H1 (cell line): ENCODE results near the gene ASS1. TPM values are rescaled to one million over a fixed set of nuclear protein-coding genes. Genes with fewer than 3 reads are reported as not detected.

ENCODE experiments used
- CTCF ChIA-PET: fragments of 300-600 bp; sonication (Branson Sonifier 250); formaldehyde crosslinking; loops from one replicate; lab custom pipeline; 2021; ENCODE audit not compliant: partially characterized antibody; lab: Charles Lee
- POLR2A ChIA-PET: fragments of 300-600 bp; sonication (Branson Sonifier 250); formaldehyde crosslinking; loops from one replicate; lab custom pipeline; 2021; ENCODE audit warnings: inconsistent platforms; ENCODE audit not compliant: partially characterized antibody; lab: Charles Lee
- DNase-seq, 2 experiments: peaks; one replicate each; pipeline versions ENCODE4 v3.0.0 to v3.0.0-alpha.2; 2010 to 2022; ENCODE audit warnings: low spot score in 2 of 2, low read depth in 1 of 2, mixed read lengths in 1 of 2
- FAIRE-seq: peaks from 2 replicates; lab custom pipeline; 2011; peaks lifted over from hg19 to GRCh38; lab: Jason Lieb, UNC
- H2AFZ ChIP-seq: 2 replicates; pipeline ENCODE4 v1.8.1; 2012; ENCODE audit warnings: low read length, inconsistent platforms
- H2AK5ac ChIP-seq: 2 replicates; pipeline ENCODE4 v1.6.1; 2013; ENCODE audit warnings: low read depth, low read length
- H2BK120ac ChIP-seq: replicated peaks from 2 replicates; pipeline ENCODE3; 2013; ENCODE audit warnings: low read depth, low read length, inconsistent platforms
- H2BK12ac ChIP-seq: 2 replicates; pipeline ENCODE4 v1.6.1; 2013; ENCODE audit warnings: low read depth, low read length
- H2BK15ac ChIP-seq: 2 replicates; pipeline ENCODE4 v1.6.1; 2013; ENCODE audit warnings: low read length
- H2BK20ac ChIP-seq: 2 replicates; pipeline ENCODE4 v1.6.1; 2013; ENCODE audit warnings: low read length
- H2BK5ac ChIP-seq: 2 replicates; pipeline ENCODE4 v1.6.1; 2013; ENCODE audit warnings: low read depth, low read length
- H3K14ac ChIP-seq: 2 replicates; pipeline ENCODE4 v1.6.1; 2013; ENCODE audit warnings: inconsistent platforms; ENCODE audit not compliant: insufficient read length
- H3K18ac ChIP-seq: 2 replicates; pipeline ENCODE4 v1.6.1; 2013; ENCODE audit warnings: low read length; ENCODE audit errors: extremely low read depth
- H3K23ac ChIP-seq: 2 replicates; pipeline ENCODE4 v1.6.1; 2013; ENCODE audit warnings: inconsistent platforms; ENCODE audit not compliant: insufficient read length
- H3K23me2 ChIP-seq: 2 replicates; pipeline ENCODE4 v1.6.1; 2013; ENCODE audit warnings: low read depth, low read length
- H3K27ac ChIP-seq: 2 replicates; pipeline ENCODE4 v1.6.1; 2011; ENCODE audit warnings: low read depth, low read length, inconsistent platforms
- H3K27me3 ChIP-seq, 4 experiments: replicated peaks in 1 of 4; 1 replicate in 1 of 4; 2 replicates in 3 of 4; pipeline versions ENCODE4 v1.6.1 to v1.8.1; 2011 to 2013; ENCODE audit warnings: low read length in 3 of 4, mild to moderate bottlenecking in 3 of 4, inconsistent platforms in 2 of 4, mixed read lengths in 2 of 4, moderate library complexity in 1 of 4; ENCODE audit not compliant: control insufficient read depth in 3 of 4, insufficient read depth in 3 of 4; ENCODE audit errors: extremely low read depth in 1 of 4
- H3K36me3 ChIP-seq, 4 experiments: 2 replicates each; pipeline versions ENCODE4 v1.6.1 to v1.8.1; 2011 to 2013; ENCODE audit warnings: mild to moderate bottlenecking in 4 of 4, low read length in 3 of 4, moderate library complexity in 2 of 4, control low read depth in 1 of 4, inconsistent platforms in 1 of 4; ENCODE audit not compliant: insufficient read depth in 4 of 4, control insufficient read depth in 2 of 4
- H3K4ac ChIP-seq: replicated peaks from 2 replicates; pipeline ENCODE3; 2013; ENCODE audit warnings: low read length, low read depth, mixed read lengths, inconsistent platforms; ENCODE audit not compliant: insufficient read length
- H3K4me1 ChIP-seq, 4 experiments: replicated peaks in 1 of 4; 1 replicate in 1 of 4; 2 replicates in 3 of 4; pipeline versions ENCODE4 v1.6.1 to v1.8.1; 2011 to 2013; ENCODE audit warnings: low read length in 3 of 4, inconsistent platforms in 2 of 4, mixed read lengths in 1 of 4; ENCODE audit not compliant: insufficient read depth in 4 of 4, control insufficient read depth in 3 of 4
- H3K4me2 ChIP-seq, 2 experiments: 2 replicates each; pipeline versions ENCODE4 v1.6.1 to v1.8.1; 2011 to 2013; ENCODE audit warnings: low read depth in 2 of 2, low read length in 2 of 2, control low read depth in 1 of 2, inconsistent platforms in 1 of 2, mild to moderate bottlenecking in 1 of 2; ENCODE audit not compliant: insufficient read depth in 1 of 2
- H3K4me3 ChIP-seq, 4 experiments: fragments of 200-600, 300-600 bp in 1 of 4; sonication (generic), shearing (Covaris generic), sonication (Bioruptor Twin) in 1 of 4; 2 replicates each; pipeline versions ENCODE4 v1.5.1 to v1.8.1; 2011 to 2016; ENCODE audit warnings: low read length in 4 of 4, low read depth in 3 of 4, control low read depth in 2 of 4, inconsistent platforms in 2 of 4, mild to moderate bottlenecking in 2 of 4, mixed read lengths in 1 of 4, moderate library complexity in 1 of 4; ENCODE audit not compliant: insufficient read depth in 2 of 4; ENCODE audit errors: extremely low read depth in 1 of 4
- H3K56ac ChIP-seq: replicated peaks from 2 replicates; pipeline ENCODE3; 2013; ENCODE audit warnings: low read depth, mild to moderate bottlenecking, mixed read lengths, low read length, inconsistent platforms; ENCODE audit not compliant: insufficient read length
- H3K79me1 ChIP-seq: 2 replicates; pipeline ENCODE4 v1.6.1; 2013; ENCODE audit warnings: low read depth, low read length, control low read depth
- H3K79me2 ChIP-seq, 2 experiments: 2 replicates each; pipeline versions ENCODE4 v1.6.1 to v1.8.1; 2012 to 2013; ENCODE audit warnings: low read length in 2 of 2, mild to moderate bottlenecking in 2 of 2, inconsistent platforms in 1 of 2; ENCODE audit not compliant: insufficient read depth in 2 of 2, control insufficient read depth in 1 of 2
- H3K9ac ChIP-seq, 4 experiments: replicated peaks in 1 of 4; 1 replicate in 1 of 4; 2 replicates in 3 of 4; pipeline versions ENCODE4 v1.6.1 to v1.8.1; 2011 to 2013; ENCODE audit warnings: low read depth in 3 of 4, low read length in 3 of 4, control low read depth in 2 of 4, mild to moderate bottlenecking in 2 of 4, moderate library complexity in 2 of 4, inconsistent platforms in 1 of 4; ENCODE audit errors: extremely low read depth in 1 of 4
- H3K9me3 ChIP-seq, 2 experiments: 2 replicates each; pipeline versions ENCODE4 v1.6.1 to v1.8.1; 2012 to 2013; ENCODE audit warnings: mild to moderate bottlenecking in 2 of 2, moderate library complexity in 2 of 2, control low read depth in 1 of 2, inconsistent platforms in 1 of 2, low read depth in 1 of 2, low read length in 1 of 2, mixed read lengths in 1 of 2; ENCODE audit not compliant: insufficient read depth in 2 of 2
- H4K20me1 ChIP-seq, 2 experiments: replicated peaks in 1 of 2; 2 replicates each; pipeline versions ENCODE3 to v1.8.1; 2011 to 2013; ENCODE audit warnings: inconsistent platforms in 2 of 2, low read length in 2 of 2, mild to moderate bottlenecking in 1 of 2; ENCODE audit not compliant: insufficient read depth in 2 of 2, control insufficient read depth in 1 of 2
- H4K5ac ChIP-seq: 2 replicates; pipeline ENCODE4 v1.6.1; 2013; ENCODE audit warnings: low read length, low read depth, mixed read lengths, inconsistent platforms; ENCODE audit not compliant: insufficient read length
- H4K8ac ChIP-seq: 2 replicates; pipeline ENCODE4 v1.8.0; 2013; ENCODE audit warnings: mild to moderate bottlenecking, moderate library complexity, low read length, inconsistent platforms; ENCODE audit not compliant: insufficient read depth; ENCODE audit errors: extremely low read depth
- H4K91ac ChIP-seq: replicated peaks from 2 replicates; pipeline ENCODE3; 2013; ENCODE audit warnings: low read length, mixed read lengths, inconsistent platforms; ENCODE audit not compliant: insufficient read length
- ASH2L ChIP-seq: fragments of 200-600, 300-600 bp; sonication (generic); IDR thresholded peaks from one replicate; pipeline ENCODE4 v1.7.1; 2017; ENCODE audit warnings: low read length
- BACH1 ChIP-seq: IDR thresholded peaks from 2 replicates; pipeline ENCODE4 v1.6.1; 2012; ENCODE audit warnings: low read length, improper control_type of control experiment
- BRCA1 ChIP-seq: IDR thresholded peaks from 2 replicates; pipeline ENCODE4 v1.6.1; 2012; ENCODE audit warnings: low read depth, low read length, improper control_type of control experiment
- CREB1 ChIP-seq: IDR thresholded peaks from 2 replicates; pipeline ENCODE4 v1.6.1; 2012; ENCODE audit warnings: inconsistent platforms
- CTBP2 ChIP-seq: IDR thresholded peaks from 2 replicates; pipeline ENCODE4 v1.7.0; 2011; ENCODE audit warnings: borderline replicate concordance, mild to moderate bottlenecking, moderate library complexity, mixed read lengths, low read length; ENCODE audit not compliant: insufficient read depth, insufficient read length
- EP300 ChIP-seq, 2 experiments: IDR thresholded peaks; 1 replicate in 1 of 2; 2 replicates in 1 of 2; pipeline ENCODE4 v1.6.1; 2011 to 2012; ENCODE audit warnings: low read depth in 2 of 2, low read length in 2 of 2, mild to moderate bottlenecking in 2 of 2, borderline replicate concordance in 1 of 2, inconsistent platforms in 1 of 2, moderate library complexity in 1 of 2
- JUN ChIP-seq: IDR thresholded peaks from 2 replicates; pipeline ENCODE4 v1.6.1; 2011; ENCODE audit warnings: low read depth, mild to moderate bottlenecking, improper control_type of control experiment, low read length
- MAFK ChIP-seq: IDR thresholded peaks from 2 replicates; pipeline ENCODE4 v1.6.1; 2012; ENCODE audit warnings: low read depth, mild to moderate bottlenecking, improper control_type of control experiment, low read length
- NRF1 ChIP-seq: IDR thresholded peaks from 2 replicates; pipeline ENCODE4 v1.6.1; 2011; ENCODE audit warnings: mild to moderate bottlenecking, low read depth, low read length, improper control_type of control experiment
- RXRA ChIP-seq: IDR thresholded peaks from 2 replicates; pipeline ENCODE4 v1.6.1; 2011; ENCODE audit warnings: low read depth, mild to moderate bottlenecking, low read length, moderate library complexity; ENCODE audit not compliant: insufficient read depth
- SIRT6 ChIP-seq: IDR thresholded peaks from one replicate; pipeline ENCODE4 v1.7.1; 2012; ENCODE audit warnings: low read length, inconsistent platforms
- SIX5 ChIP-seq: IDR thresholded peaks from 2 replicates; pipeline ENCODE4 v1.6.1; 2011; ENCODE audit warnings: mild to moderate bottlenecking, low read depth, low read length
- SP1 ChIP-seq: IDR thresholded peaks from 2 replicates; pipeline ENCODE4 v1.6.1; 2011; ENCODE audit warnings: low read depth, low read length
- SUZ12 ChIP-seq: fragments of 200-600 bp; sonication (generic); IDR thresholded peaks from 2 replicates; pipeline ENCODE4 v1.6.1; 2012; ENCODE audit warnings: mild to moderate bottlenecking, inconsistent platforms, low read length, moderate library complexity, mixed read lengths
- USF2 ChIP-seq: IDR thresholded peaks from 2 replicates; pipeline ENCODE4 v1.6.1; 2011; ENCODE audit warnings: low read length, improper control_type of control experiment
- WGBS, 2 experiments: shearing (Covaris generic) in 1 of 2; methylation state at CpG; one replicate each; pipeline versions ENCODE4 v1.1.6 to v1.1.7; 2013 to 2015; ENCODE audit warnings: low lambda C conversion rate in 2 of 2, mixed read lengths in 2 of 2, inconsistent platforms in 1 of 2, low coverage in 1 of 2, missing lambda C conversion rate in 1 of 2; ENCODE audit not compliant: insufficient replicate concordance in 2 of 2, insufficient coverage in 1 of 2, insufficient read length in 1 of 2; ENCODE audit errors: extremely low coverage in 1 of 2, missing lambda C conversion rate in 1 of 2; 5-methylcytosine and 5-hydroxymethylcytosine counted together
- polyA plus RNA-seq, 7 experiments: library from polyadenylated mRNA; depleted of rRNA in 3 of 7; stranded (reverse) in 5 of 7; unstranded in 2 of 7; fragments of >200 nt in 5 of 7; fragments of 200-250 nt in 2 of 7; gene quantifications; 1 replicate in 5 of 7; 2 replicates in 1 of 7; 4 replicates in 1 of 7; pipeline versions ENCODE4 v1.2.1 to v1.2.3, GENCODE V29; 2011 to 2013; ENCODE audit warnings: missing spikeins in 2 of 7, mixed read lengths in 2 of 7
- total RNA-seq: library from RNA; stranded (reverse); fragmentation: NEBNext Ultra II Directional; extraction: Animal tissue kit (Norgen Biotek cat#: 25700); gene quantifications from 2 replicates; pipeline ENCODE4 v1.2.1, GENCODE V29; 2021

Gene ASS1
- total and polyA plus RNA-seq, 2 of the 8 experiments (the other 6 are each of a cell fraction or from before 2014, with no cell fraction given) = 108 to 296 TPM

GRCh38 chr9:130458804-130459067 lies 14.0 kb downstream of the ASS1 start:
- 76% methylated on average over 5 of the region's 5 CpGs; no CpG with 5 or more reads in 1 of the 2 experiments for WGBS, 2 experiments
- POLR2A ChIA-PET = interaction anchor here (3.5 kb wide), 1 partner anchor 11 kb away, joined by 10 read pairs; no protein-coding TSS in a partner anchor
- TF ChIP-seq CREB1 = no peak
- no peak for TF ChIP-seq NRF1
- TF ChIP-seq SUZ12 = no peak
- TF ChIP-seq SIX5 = no peak
- TF ChIP-seq BRCA1 = no peak
- TF ChIP-seq JUN = no peak
- no peak for TF ChIP-seq SIRT6
- no peak for TF ChIP-seq SP1
- TF ChIP-seq USF2 = no peak
- no peak for TF ChIP-seq MAFK
- no peak for TF ChIP-seq CTBP2
- TF ChIP-seq BACH1 = no peak
- TF ChIP-seq EP300 (IDR thresholded peaks at IDR 0.05; ENCODE audit: borderline replicate concordance in 1 of 2, low read depth in 2 of 2, low read length in 2 of 2) = no peak
- TF ChIP-seq RXRA = no peak
- TF ChIP-seq ASH2L = no peak

More at GRCh38 chr9:130458804-130459067, 14.0 kb downstream of the ASS1 start:
- no peak overlapping the region for H3K14ac ChIP-seq
- H2BK5ac ChIP-seq = no peak overlapping the region
- no peak overlapping the region for H3K9ac ChIP-seq
- no peak overlapping the region for H3K23ac ChIP-seq
- H2AFZ ChIP-seq = no peak overlapping the region
- H3K27ac ChIP-seq = no peak overlapping the region
- DNase-seq (no peak), FAIRE-seq (no peak)
- no peaks in the 10 kb centered on the region for H3K79me1 ChIP-seq
- no peak overlapping the region for H2BK120ac ChIP-seq
- no peaks in the 10 kb centered on the region for H3K79me2 ChIP-seq
- no peak overlapping the region for H3K4ac ChIP-seq
- no peaks in the 10 kb centered on the region; a peak in 1 of 7 replicates for H3K4me1 ChIP-seq
- no peak overlapping the region for H3K18ac ChIP-seq
- H4K20me1 ChIP-seq = peaks cover 0 to 6% of the 10 kb centered on the region in 2 experiments
- H4K5ac ChIP-seq = no peak overlapping the region
- H2AK5ac ChIP-seq = no peak overlapping the region
- H4K8ac ChIP-seq = no peak overlapping the region
- no peak overlapping the region for H3K56ac ChIP-seq
- peaks cover 8% of the 10 kb centered on the region; the same call in 1 of the 2 replicates for H3K23me2 ChIP-seq
- no peak overlapping the region for H4K91ac ChIP-seq
- CTCF ChIA-PET = interaction anchor here (0.6 to 11.9 kb wide), 5 partner anchors 19 to 248 kb away, joined by 3 to 136 read pairs (median 4); partner anchors contain the start of gene EXOSC2
- no peaks in the 10 kb centered on the region for H3K9me3 ChIP-seq
- H2BK12ac ChIP-seq = no peak overlapping the region
- H3K4me3 ChIP-seq = no peak overlapping the region
- H3K27me3 ChIP-seq = no peaks in the 10 kb centered on the region
- H2BK20ac ChIP-seq = no peak overlapping the region
- peaks cover 0 to 14% (median 0%) of the 10 kb centered on the region in 4 experiments; a peak in 4 of 8 replicates for H3K36me3 ChIP-seq
- H2BK15ac ChIP-seq = no peak overlapping the region
- no peak overlapping the region for H3K4me2 ChIP-seq
